Hepatocyte (in vitro differentiated cells): ENCODE data around the gene RAB12. TPM values are rescaled to one million over a fixed set of nuclear protein-coding genes. Genes with fewer than 3 reads are reported as not detected.

Source experiments
- DNase-seq: peaks from one replicate; pipeline ENCODE4 v3.0.0-alpha.2; 2016; ENCODE audit warnings: low spot score
- H2AFZ ChIP-seq: fragments of 200-600 bp; sonication (generic); 2 replicates; pipeline ENCODE4 v1.6.0; 2016; ENCODE audit warnings: antibody characterized with exemption, mild to moderate bottlenecking
- H3K27ac ChIP-seq: fragments of 200-600 bp; sonication (generic); 2 replicates; pipeline ENCODE4 v1.5.1; 2016; ENCODE audit warnings: mild to moderate bottlenecking
- H3K27me3 ChIP-seq: fragments of 200-600 bp; sonication (generic); 2 replicates; pipeline ENCODE4 v1.6.1; 2016
- H3K36me3 ChIP-seq: fragments of 200-600 bp; sonication (generic); replicated peaks from 2 replicates; pipeline ENCODE4 v1.5.1; 2016; ENCODE audit warnings: low read depth; ENCODE audit not compliant: insufficient read depth
- H3K4me1 ChIP-seq: fragments of 200-600 bp; sonication (generic); 2 replicates; pipeline ENCODE4 v1.5.1; 2016; ENCODE audit warnings: mild to moderate bottlenecking, moderate library complexity; ENCODE audit not compliant: insufficient read depth
- H3K4me2 ChIP-seq: fragments of 200-600 bp; sonication (generic); 2 replicates; pipeline ENCODE4 v1.6.0; 2016
- H3K4me3 ChIP-seq: fragments of 200-600 bp; sonication (generic); 2 replicates; pipeline ENCODE4 v1.5.1; 2016; ENCODE audit warnings: mild to moderate bottlenecking
- H3K79me2 ChIP-seq: fragments of 200-600 bp; sonication (generic); 2 replicates; pipeline ENCODE4 v1.6.0; 2017; ENCODE audit warnings: mild to moderate bottlenecking
- H3K9me2 ChIP-seq: fragments of 200-600 bp; sonication (generic); replicated peaks from 2 replicates; pipeline ENCODE4 v1.6.0; 2017; ENCODE audit warnings: mild to moderate bottlenecking; ENCODE audit not compliant: insufficient read depth
- H3K9me3 ChIP-seq: fragments of 200-600 bp; sonication (generic); 2 replicates; pipeline ENCODE4 v1.5.1; 2016; ENCODE audit warnings: low read depth, mild to moderate bottlenecking
- H4K20me1 ChIP-seq: fragments of 200-600 bp; sonication (generic); 2 replicates; pipeline ENCODE4 v1.6.0; 2016; ENCODE audit warnings: mild to moderate bottlenecking; ENCODE audit not compliant: insufficient read depth, poor library complexity, severe bottlenecking
- EZH2 ChIP-seq: fragments of 200-600 bp; sonication (generic); IDR thresholded peaks from 2 replicates; pipeline ENCODE4 v1.6.1; 2016; ENCODE audit warnings: antibody characterized with exemption, mild to moderate bottlenecking, borderline replicate concordance
- EZH2phosphoT487 ChIP-seq: fragments of 200-600 bp; sonication (generic); IDR thresholded peaks from one replicate; pipeline ENCODE4 v1.6.1; 2018; ENCODE audit warnings: antibody characterized with exemption, mild to moderate bottlenecking, low read depth, moderate library complexity; ENCODE audit not compliant: unreplicated experiment, severe bottlenecking
- WGBS: methylation state at CpG from one replicate; pipeline ENCODE4 v1.1.6; 2016; ENCODE audit warnings: low lambda C conversion rate; ENCODE audit errors: missing lambda C conversion rate; 5-methylcytosine and 5-hydroxymethylcytosine counted together
- polyA plus RNA-seq: library from polyadenylated mRNA; unstranded; fragments of >200 nt; fragmentation: Nextera tagmentation; extraction: Ambion mirVana; gene quantifications from 2 replicates; pipeline ENCODE4 v1.2.1, GENCODE V29; 2016
- total RNA-seq: library from RNA; depleted of rRNA; stranded (reverse); fragments of >200 nt; gene quantifications from 2 replicates; pipeline ENCODE4 v1.2.3, GENCODE V29; 2014
- TF ChIP-seq, protein P1 (sequence below): fragments of 200-600 bp; sonication (generic); IDR thresholded peaks from 2 replicates; pipeline ENCODE4 v1.5.1; 2016; ENCODE audit warnings: antibody characterized with exemption, mild to moderate bottlenecking; ENCODE audit not compliant: poor library complexity

RAB12 gene
- total and polyA plus RNA-seq, 2 experiments from 2014 or later, result 4.7 to 33.2 TPM

DNA sequence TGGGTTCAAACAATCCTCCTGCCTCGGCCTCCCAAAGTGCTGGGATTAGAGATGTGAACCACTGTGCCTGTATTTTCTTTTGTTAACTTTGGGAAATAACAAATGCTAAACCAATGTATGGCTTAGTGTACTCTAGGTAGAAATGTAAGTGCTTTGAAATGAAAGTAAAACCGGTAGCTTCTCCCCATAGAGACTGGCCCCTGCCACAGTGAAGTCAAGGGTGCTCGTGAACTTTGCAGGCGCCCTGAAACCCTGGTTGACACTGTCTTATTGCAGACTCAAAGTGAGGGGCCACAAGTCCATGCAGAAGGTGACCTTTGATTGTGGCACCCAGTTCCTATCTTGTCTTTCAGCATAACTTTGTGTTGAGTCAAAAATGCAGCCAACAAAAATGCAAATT lies 72.0 kb downstream of the RAB12 start:
- Histone ChIP-seq H3K27ac (no peak overlapping the region), H3K9me3 (no peaks in the 10 kb centered on the region), H3K27me3 (no peaks in the 10 kb centered on the region), H2AFZ (no peak overlapping the region), H3K4me1 (no peaks in the 10 kb centered on the region), H3K4me2 (no peak overlapping the region), H3K36me3 (no peaks in the 10 kb centered on the region), H3K9me2 (no peaks in the 10 kb centered on the region), H4K20me1 (no peaks in the 10 kb centered on the region), H3K79me2 (no peaks in the 10 kb centered on the region), H3K4me3 (no peak overlapping the region)
- no peak for DNase-seq
- 87% methylated on average over 4 of the region's 4 CpGs for WGBS
- TF ChIP-seq, protein P1, sequence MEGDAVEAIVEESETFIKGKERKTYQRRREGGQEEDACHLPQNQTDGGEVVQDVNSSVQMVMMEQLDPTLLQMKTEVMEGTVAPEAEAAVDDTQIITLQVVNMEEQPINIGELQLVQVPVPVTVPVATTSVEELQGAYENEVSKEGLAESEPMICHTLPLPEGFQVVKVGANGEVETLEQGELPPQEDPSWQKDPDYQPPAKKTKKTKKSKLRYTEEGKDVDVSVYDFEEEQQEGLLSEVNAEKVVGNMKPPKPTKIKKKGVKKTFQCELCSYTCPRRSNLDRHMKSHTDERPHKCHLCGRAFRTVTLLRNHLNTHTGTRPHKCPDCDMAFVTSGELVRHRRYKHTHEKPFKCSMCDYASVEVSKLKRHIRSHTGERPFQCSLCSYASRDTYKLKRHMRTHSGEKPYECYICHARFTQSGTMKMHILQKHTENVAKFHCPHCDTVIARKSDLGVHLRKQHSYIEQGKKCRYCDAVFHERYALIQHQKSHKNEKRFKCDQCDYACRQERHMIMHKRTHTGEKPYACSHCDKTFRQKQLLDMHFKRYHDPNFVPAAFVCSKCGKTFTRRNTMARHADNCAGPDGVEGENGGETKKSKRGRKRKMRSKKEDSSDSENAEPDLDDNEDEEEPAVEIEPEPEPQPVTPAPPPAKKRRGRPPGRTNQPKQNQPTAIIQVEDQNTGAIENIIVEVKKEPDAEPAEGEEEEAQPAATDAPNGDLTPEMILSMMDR, result no peak
- TF ChIP-seq EZH2phosphoT487 (no peak), EZH2 (no peak)

DNA sequence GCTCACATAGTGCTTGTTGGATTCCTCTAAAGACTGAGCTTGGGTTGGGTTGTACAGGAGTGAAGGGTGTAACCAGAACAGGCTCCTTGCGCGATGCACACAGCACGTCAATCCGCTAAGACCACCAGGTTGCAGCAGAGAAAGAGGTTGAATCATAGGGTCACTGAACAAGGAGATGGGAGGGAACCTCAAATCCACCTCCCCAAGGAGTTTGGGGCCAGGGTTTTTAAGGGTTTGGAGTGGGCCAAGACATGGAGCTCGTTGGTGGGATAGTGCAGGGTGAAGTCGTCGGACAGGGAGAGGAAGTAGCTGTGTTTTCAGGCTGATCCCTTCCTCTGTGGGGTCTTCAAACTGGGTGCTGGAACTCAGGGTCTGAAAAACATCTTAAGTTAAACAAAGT lies 75.3 kb downstream of the RAB12 start:
- no peak for DNase-seq
- no peaks in the 10 kb centered on the region for H3K27me3 ChIP-seq
- TF ChIP-seq, protein P1, result no peak
- TF ChIP-seq EZH2phosphoT487, result no peak
- no peak for TF ChIP-seq EZH2
- no peaks in the 10 kb centered on the region for H3K79me2 ChIP-seq
- H4K20me1 ChIP-seq, result no peaks in the 10 kb centered on the region
- H3K4me1 ChIP-seq, result peaks cover 8% of the 10 kb centered on the region
- WGBS, result 93% methylated on average over 7 of the region's 7 CpGs
- no peak overlapping the region for H3K4me3 ChIP-seq
- no peak overlapping the region for H3K4me2 ChIP-seq
- no peaks in the 10 kb centered on the region for H3K9me3 ChIP-seq
- no peak overlapping the region for H2AFZ ChIP-seq
- H3K36me3 ChIP-seq, result no peaks in the 10 kb centered on the region
- H3K27ac ChIP-seq, result no peak overlapping the region
- no peaks in the 10 kb centered on the region for H3K9me2 ChIP-seq

DNA sequence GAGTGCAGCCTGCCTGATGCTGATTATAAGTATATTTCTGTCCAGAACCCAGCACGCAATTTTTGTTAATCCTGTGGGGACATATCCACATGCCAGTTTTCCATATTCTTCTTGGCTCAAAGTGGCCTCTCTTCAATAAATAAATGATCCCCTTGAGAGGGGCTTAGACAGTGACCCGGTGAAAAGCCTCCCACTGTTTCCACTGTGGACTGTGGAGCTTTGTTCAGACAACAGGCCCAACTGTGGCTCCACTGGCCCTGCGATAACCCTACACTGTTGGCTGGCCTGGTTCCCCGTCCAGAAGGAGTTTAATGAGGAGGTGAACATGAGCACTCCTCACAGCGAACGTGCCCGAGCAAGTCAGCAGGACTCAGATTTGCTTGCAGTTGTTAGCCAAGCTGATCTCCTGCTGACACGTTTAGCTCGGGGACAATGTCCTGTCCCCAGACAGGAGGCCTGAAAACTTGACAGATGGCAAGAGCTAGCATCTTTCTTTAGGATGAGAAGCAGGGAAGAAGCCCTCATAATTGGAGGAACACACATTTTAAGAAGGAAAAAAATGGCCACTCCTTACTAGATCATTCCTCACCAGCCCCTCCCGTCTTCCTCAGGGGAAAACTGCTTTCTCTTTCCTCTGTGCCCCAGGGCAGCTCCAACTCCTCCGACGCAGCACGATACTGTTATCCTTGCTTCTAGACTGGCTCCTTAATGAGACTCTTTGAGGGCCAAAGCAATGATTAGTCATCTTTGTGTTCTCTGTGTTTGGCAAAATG lies 76.1 kb downstream of the RAB12 start:
- Histone ChIP-seq H3K9me3 (no peaks in the 10 kb centered on the region), H3K79me2 (no peaks in the 10 kb centered on the region), H3K27me3 (no peaks in the 10 kb centered on the region), H3K9me2 (no peaks in the 10 kb centered on the region), H3K36me3 (no peaks in the 10 kb centered on the region), H3K4me1 (peaks cover 8% of the 10 kb centered on the region), H3K4me2 (no peak overlapping the region), H4K20me1 (no peaks in the 10 kb centered on the region), H3K27ac (no peak overlapping the region), H2AFZ (no peak overlapping the region), H3K4me3 (no peak overlapping the region)
- TF ChIP-seq, protein P1, result no peak
- TF ChIP-seq EZH2 (no peak), EZH2phosphoT487 (no peak)
- 69% methylated on average over 13 of the region's 13 CpGs for WGBS
- no peak for DNase-seq
